ENCODE measurements around the gene MPPED2. TPM values are rescaled to one million over a fixed set of nuclear protein-coding genes. Genes with fewer than 3 reads are reported as not detected.

Gene MPPED2
- total RNA-seq, 5 donors from 2014 or later (not counting 1 experiment from before 2014, with no cell fraction given), result 0.58 to 8.1 (median 0.99) TPM

- ATAC-seq (replicated peaks in 1 of 4) (no peak), DNase-seq (no peak)
- no peaks in the 10 kb centered on the region for H3K27me3 Mint-ChIP-seq
- no peak overlapping the region for H3K4me3 Mint-ChIP-seq
- H3K9me3 Mint-ChIP-seq, result no peaks in the 10 kb centered on the region
- Histone ChIP-seq H3K36me3 (ENCODE audit: control insufficient read depth in 2 of 2, extremely low read depth in 1 of 2, insufficient read depth in 1 of 2, low read length in 1 of 2) (no peaks in the 10 kb centered on the region), H3K9me3 (no peaks in the 10 kb centered on the region), H3K27ac (ENCODE audit: low read length) (no peak overlapping the region), H3K27me3 (replicated peaks in 1 of 2; ENCODE audit: control insufficient read depth in 2 of 2, extremely low read depth in 1 of 2, insufficient read depth in 2 of 2, low read length in 1 of 2) (peaks cover 0 to 2% of the 10 kb centered on the region in 2 experiments), H3K4me1 (ENCODE audit: control insufficient read depth in 1 of 2, extremely low read depth in 1 of 2, insufficient read depth in 2 of 2, low read length in 2 of 2) (no peaks in the 10 kb centered on the region), H3K4me3 (ENCODE audit: control insufficient read depth in 1 of 2, extremely low read depth in 1 of 2, low read length in 1 of 2) (no peak overlapping the region)
- H3K36me3 Mint-ChIP-seq, result no peaks in the 10 kb centered on the region
- 92% methylated on average over 3 of the region's 9 CpGs for WGBS (ENCODE audit: insufficient coverage)
- H3K4me1 Mint-ChIP-seq, result no peaks in the 10 kb centered on the region
- H3K27ac Mint-ChIP-seq, result no peak overlapping the region
- CTCF ChIA-PET, result no interaction called here
- POLR2A ChIA-PET, result no interaction called here
Observed at GRCh38 chr11:30522536-30523243, 63.5 kb downstream of the MPPED2 start.

- DNase-seq (no peak), ATAC-seq (replicated peaks in 1 of 4) (no peak)
- H3K27ac ChIP-seq (ENCODE audit: low read length), result no peak overlapping the region
- H3K9me3 ChIP-seq, result no peaks in the 10 kb centered on the region
- ChIA-PET CTCF (interaction anchor here in 1 of 2 donors (0.6 kb wide), 1 partner anchor 40 kb away, joined by 3 read pairs; no protein-coding TSS in a partner anchor), POLR2A (no interaction called here)
- no peaks in the 10 kb centered on the region for H3K27me3 ChIP-seq (replicated peaks in 1 of 2; ENCODE audit: control insufficient read depth in 2 of 2, extremely low read depth in 1 of 2, insufficient read depth in 2 of 2, low read length in 1 of 2)
- Mint-ChIP-seq H3K4me1 (no peaks in the 10 kb centered on the region), H3K27ac (no peak overlapping the region), H3K9me3 (no peaks in the 10 kb centered on the region), H3K27me3 (no peaks in the 10 kb centered on the region), H3K36me3 (no peaks in the 10 kb centered on the region), H3K4me3 (no peak overlapping the region)
- H3K36me3 ChIP-seq (ENCODE audit: control insufficient read depth in 2 of 2, extremely low read depth in 1 of 2, insufficient read depth in 1 of 2, low read length in 1 of 2), result no peaks in the 10 kb centered on the region
- WGBS (ENCODE audit: insufficient coverage), result 84% methylated on average over 5 of the region's 8 CpGs
- H3K4me1 ChIP-seq (ENCODE audit: control insufficient read depth in 1 of 2, extremely low read depth in 1 of 2, insufficient read depth in 2 of 2, low read length in 2 of 2), result no peaks in the 10 kb centered on the region
- no peak overlapping the region for H3K4me3 ChIP-seq (ENCODE audit: control insufficient read depth in 1 of 2, extremely low read depth in 1 of 2, low read length in 1 of 2)
Observed at GRCh38 chr11:30521297-30522071, 64.7 kb downstream of the MPPED2 start.

GRCh38 chr11:30513087-30513486 lies 73.1 kb downstream of the MPPED2 start:
- Histone ChIP-seq H3K36me3 (ENCODE audit: control insufficient read depth in 2 of 2, extremely low read depth in 1 of 2, insufficient read depth in 1 of 2, low read length in 1 of 2) (no peaks in the 10 kb centered on the region), H3K27ac (ENCODE audit: low read length) (no peak overlapping the region), H3K9me3 (no peaks in the 10 kb centered on the region), H3K27me3 (replicated peaks in 1 of 2; ENCODE audit: control insufficient read depth in 2 of 2, extremely low read depth in 1 of 2, insufficient read depth in 2 of 2, low read length in 1 of 2) (no peaks in the 10 kb centered on the region), H3K4me3 (ENCODE audit: control insufficient read depth in 1 of 2, extremely low read depth in 1 of 2, low read length in 1 of 2) (no peak overlapping the region), H3K4me1 (ENCODE audit: control insufficient read depth in 1 of 2, extremely low read depth in 1 of 2, insufficient read depth in 2 of 2, low read length in 2 of 2) (peaks cover 0 to 7% of the 10 kb centered on the region in 2 experiments)
- Mint-ChIP-seq H3K27ac (no peak overlapping the region), H3K9me3 (no peaks in the 10 kb centered on the region), H3K36me3 (no peaks in the 10 kb centered on the region), H3K27me3 (peaks cover 0 to 4% of the 10 kb centered on the region in 2 donors), H3K4me3 (no peak overlapping the region), H3K4me1 (peaks cover 0 to 14% (median 6%) of the 10 kb centered on the region in 3 donors)
- WGBS (ENCODE audit: insufficient coverage), result no CpG with 5 or more reads among the region's 1 CpG
- DNase-seq (no peak), ATAC-seq (replicated peaks in 1 of 4) (no peak)
- ChIA-PET POLR2A (no interaction called here), CTCF (interaction anchor here in 1 of 2 donors (0.6 kb wide), 1 partner anchor 1820 kb away, joined by 3 read pairs; no protein-coding TSS in a partner anchor)

DNA sequence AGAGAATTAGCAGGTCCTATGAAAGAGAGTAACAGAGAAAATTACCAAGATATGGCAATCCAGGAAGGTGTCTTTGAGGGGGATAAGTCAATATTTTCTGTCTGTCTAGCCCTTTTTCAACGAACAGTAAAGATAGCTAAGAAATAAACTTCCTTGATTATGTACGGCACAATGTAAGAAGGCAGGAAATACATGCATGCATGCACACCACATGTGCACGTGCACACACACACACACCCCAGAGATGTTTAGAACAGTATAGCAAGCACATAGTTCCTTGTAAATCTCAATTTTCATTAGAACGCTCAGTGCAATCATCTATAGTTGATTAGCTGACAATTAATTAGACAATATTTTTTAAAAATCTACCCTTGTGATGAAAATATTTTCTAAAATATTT lies 74.7 kb downstream of the MPPED2 start:
- no peaks in the 10 kb centered on the region for H3K9me3 ChIP-seq
- Mint-ChIP-seq H3K27me3 (peaks cover 0 to 4% of the 10 kb centered on the region in 2 donors), H3K9me3 (no peaks in the 10 kb centered on the region), H3K4me3 (peak overlapping the region in 1 of 3 donors; percentile 34), H3K36me3 (no peaks in the 10 kb centered on the region), H3K4me1 (peaks cover 0 to 14% (median 6%) of the 10 kb centered on the region in 3 donors), H3K27ac (no peak overlapping the region)
- CTCF ChIA-PET, result no interaction called here
- no peaks in the 10 kb centered on the region for H3K36me3 ChIP-seq (ENCODE audit: control insufficient read depth in 2 of 2, extremely low read depth in 1 of 2, insufficient read depth in 1 of 2, low read length in 1 of 2)
- H3K4me3 ChIP-seq (ENCODE audit: control insufficient read depth in 1 of 2, extremely low read depth in 1 of 2, low read length in 1 of 2), result no peak overlapping the region
- H3K27me3 ChIP-seq (replicated peaks in 1 of 2; ENCODE audit: control insufficient read depth in 2 of 2, extremely low read depth in 1 of 2, insufficient read depth in 2 of 2, low read length in 1 of 2), result no peaks in the 10 kb centered on the region
- POLR2A ChIA-PET, result no interaction called here
- DNase-seq (no peak), ATAC-seq (replicated peaks in 1 of 4) (peak in 1 of 4 experiments; percentile 51)
- no peak overlapping the region for H3K27ac ChIP-seq (ENCODE audit: low read length)
- no CpG with 5 or more reads among the region's 4 CpGs for WGBS (ENCODE audit: insufficient coverage)
- peaks cover 0 to 7% of the 10 kb centered on the region in 2 experiments for H3K4me1 ChIP-seq (ENCODE audit: control insufficient read depth in 1 of 2, extremely low read depth in 1 of 2, insufficient read depth in 2 of 2, low read length in 2 of 2)

DNA sequence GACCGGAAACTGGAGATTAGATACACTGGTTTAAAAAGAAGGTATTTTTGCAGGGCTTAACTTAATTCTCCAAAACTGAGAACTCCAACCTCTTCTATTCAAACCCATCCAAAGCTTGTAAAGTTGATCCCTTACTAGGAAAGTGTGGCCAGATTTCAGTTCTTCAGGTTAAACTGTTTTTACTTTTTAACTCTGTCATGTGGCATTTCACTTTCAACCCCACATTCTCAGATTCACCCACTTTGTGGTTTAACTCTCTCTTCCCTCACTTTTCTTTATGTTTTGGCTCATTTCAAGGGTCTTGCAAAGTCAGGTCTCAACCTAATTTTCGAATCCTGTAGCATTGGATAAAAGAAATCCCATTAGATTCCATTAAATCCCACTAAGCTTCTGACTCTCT lies 75.4 kb downstream of the MPPED2 start:
- Mint-ChIP-seq H3K4me1 (peaks cover 0 to 14% (median 6%) of the 10 kb centered on the region in 3 donors), H3K27ac (no peak overlapping the region), H3K4me3 (peak overlapping the region in 1 of 3 donors; percentile 34), H3K9me3 (no peaks in the 10 kb centered on the region), H3K27me3 (peaks cover 0 to 4% of the 10 kb centered on the region in 2 donors), H3K36me3 (no peaks in the 10 kb centered on the region)
- Histone ChIP-seq H3K27ac (ENCODE audit: low read length) (no peak overlapping the region), H3K4me1 (ENCODE audit: control insufficient read depth in 1 of 2, extremely low read depth in 1 of 2, insufficient read depth in 2 of 2, low read length in 2 of 2) (peaks cover 0 to 7% of the 10 kb centered on the region in 2 experiments), H3K36me3 (ENCODE audit: control insufficient read depth in 2 of 2, extremely low read depth in 1 of 2, insufficient read depth in 1 of 2, low read length in 1 of 2) (no peaks in the 10 kb centered on the region), H3K9me3 (no peaks in the 10 kb centered on the region), H3K4me3 (ENCODE audit: control insufficient read depth in 1 of 2, extremely low read depth in 1 of 2, low read length in 1 of 2) (no peak overlapping the region), H3K27me3 (replicated peaks in 1 of 2; ENCODE audit: control insufficient read depth in 2 of 2, extremely low read depth in 1 of 2, insufficient read depth in 2 of 2, low read length in 1 of 2) (no peaks in the 10 kb centered on the region)
- WGBS (ENCODE audit: insufficient coverage), result no CpG with 5 or more reads among the region's 2 CpGs
- ChIA-PET CTCF (no interaction called here), POLR2A (interaction anchor here in 1 of 2 donors (0.6 kb wide), 1 partner anchor 70 kb away, joined by 4 read pairs; no protein-coding TSS in a partner anchor)
- DNase-seq (no peak), ATAC-seq (replicated peaks in 1 of 4) (no peak)

DNA sequence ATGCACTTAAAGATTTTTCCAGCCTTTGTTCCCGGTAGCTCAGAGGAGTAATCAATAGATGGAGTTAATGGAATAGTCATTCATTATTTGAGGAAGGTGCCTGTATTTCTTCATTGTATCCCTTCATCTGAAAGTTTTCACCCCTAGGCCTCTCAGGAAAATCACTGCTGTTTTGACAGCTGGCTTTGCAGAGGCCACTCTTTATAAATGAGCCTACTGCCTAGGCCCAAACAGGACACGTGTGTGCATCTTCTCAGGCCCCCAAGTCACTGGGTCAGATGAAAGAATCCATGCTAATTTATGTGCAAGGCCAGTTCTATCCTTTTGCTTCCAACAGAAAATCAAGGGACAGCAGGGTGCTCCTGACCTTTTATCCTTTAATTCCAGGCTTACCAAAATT lies 76.8 kb downstream of the MPPED2 start:
- Mint-ChIP-seq H3K36me3 (no peaks in the 10 kb centered on the region), H3K27ac (no peak overlapping the region), H3K4me1 (peaks cover 0 to 14% (median 6%) of the 10 kb centered on the region in 3 donors), H3K9me3 (no peaks in the 10 kb centered on the region), H3K4me3 (no peak overlapping the region), H3K27me3 (peaks cover 0 to 4% of the 10 kb centered on the region in 2 donors)
- ATAC-seq (replicated peaks in 1 of 4) (no peak), DNase-seq (no peak)
- Histone ChIP-seq H3K27me3 (replicated peaks in 1 of 2; ENCODE audit: control insufficient read depth in 2 of 2, extremely low read depth in 1 of 2, insufficient read depth in 2 of 2, low read length in 1 of 2) (no peaks in the 10 kb centered on the region), H3K9me3 (no peaks in the 10 kb centered on the region), H3K27ac (ENCODE audit: low read length) (no peak overlapping the region), H3K4me3 (ENCODE audit: control insufficient read depth in 1 of 2, extremely low read depth in 1 of 2, low read length in 1 of 2) (no peak overlapping the region), H3K36me3 (ENCODE audit: control insufficient read depth in 2 of 2, extremely low read depth in 1 of 2, insufficient read depth in 1 of 2, low read length in 1 of 2) (no peaks in the 10 kb centered on the region), H3K4me1 (ENCODE audit: control insufficient read depth in 1 of 2, extremely low read depth in 1 of 2, insufficient read depth in 2 of 2, low read length in 2 of 2) (peaks cover 0 to 7% of the 10 kb centered on the region in 2 experiments)
- 100% methylated on average over 1 of the region's 2 CpGs for WGBS (ENCODE audit: insufficient coverage)
- ChIA-PET POLR2A (no interaction called here), CTCF (interaction anchor here in 1 of 2 donors (0.6 kb wide), 1 partner anchor 265 kb away, joined by 3 read pairs; no protein-coding TSS in a partner anchor)

Measured in T-cell (primary cell).